Activated CD4-positive, alpha-beta memory T cell treated with anti-CD3 and anti-CD28 coated beads, Interleukin-2, amount 10 ng/mL, durations not matched to agents 7 days and 5 days (primary cell): ENCODE data around the gene DRC7. TPM values are rescaled to one million over a fixed set of nuclear protein-coding genes. Genes with fewer than 3 reads are reported as not detected.
"Not testable (repeated sequence)": the region's sequence is repeated elsewhere in the genome, so short reads cannot be mapped to it uniquely, and the experiment has no call there.

Source experiments
- CTCF ChIA-PET: fragments of 350-600 bp; sonication (Branson Sonifier 250); formaldehyde crosslinking; loops from one replicate; lab custom pipeline; 2021; ENCODE audit warnings: antibody characterized with exemption, inconsistent platforms; lab: Charles Lee
- POLR2A ChIA-PET: fragments of 350-600 bp; sonication (Branson Sonifier 250); formaldehyde crosslinking; loops from one replicate; lab custom pipeline; 2021; ENCODE audit warnings: antibody characterized with exemption; lab: Charles Lee
- DNase-seq: peaks from one replicate; pipeline ENCODE4 v3.0.0-alpha.2; 2020
- H3K27ac Mint-ChIP-seq: one replicate; pipeline ENCODE4 v1.8.0; 2021; ENCODE audit warnings: mild to moderate bottlenecking, mixed read lengths
- H3K27me3 Mint-ChIP-seq: one replicate; pipeline ENCODE4 v1.8.0; 2021; ENCODE audit warnings: mixed read lengths
- H3K36me3 Mint-ChIP-seq: one replicate; pipeline ENCODE4 v1.8.0; 2021; ENCODE audit warnings: low read depth, mixed read lengths
- H3K4me1 Mint-ChIP-seq: one replicate; pipeline ENCODE4 v1.8.0; 2021; ENCODE audit warnings: mixed read lengths
- H3K4me3 Mint-ChIP-seq: one replicate; pipeline ENCODE4 v1.8.0; 2021; ENCODE audit warnings: mild to moderate bottlenecking, mixed read lengths
- H3K9me3 Mint-ChIP-seq: one replicate; pipeline ENCODE4 v1.8.0; 2021; ENCODE audit warnings: mixed read lengths
- total RNA-seq, 2 experiments: library from RNA; stranded (reverse); gene quantifications; one replicate each; pipeline ENCODE4 v1.2.3, GENCODE V29; 2021

Gene DRC7
- total RNA-seq, 2 experiments from 2014 or later = not detected

DNA sequence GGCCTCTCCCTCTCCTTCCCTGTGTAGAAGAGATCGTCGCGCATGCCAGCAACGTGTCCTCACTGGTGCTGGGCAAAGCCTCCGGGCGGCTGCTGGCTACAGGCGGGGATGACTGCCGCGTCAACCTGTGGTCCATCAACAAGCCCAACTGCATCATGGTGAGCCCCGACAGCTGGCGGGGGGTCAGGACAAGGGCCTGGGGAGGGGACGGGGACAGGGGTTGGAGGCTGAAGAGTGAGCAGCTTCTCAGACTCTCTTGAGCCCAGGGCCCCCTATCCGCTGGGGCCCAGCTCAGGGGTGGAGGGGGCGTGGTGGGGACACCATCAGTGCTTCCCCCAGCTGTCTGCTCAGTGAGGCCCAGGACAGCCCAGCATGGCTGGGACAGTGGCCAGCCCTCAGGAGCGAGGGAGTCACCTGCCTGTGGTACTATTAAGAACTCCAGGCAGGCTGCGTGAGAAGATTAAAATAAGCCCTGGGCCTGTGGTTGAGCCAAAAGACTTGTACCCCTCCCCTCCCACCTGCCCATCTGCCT is 47.1 kb downstream of the DRC7 start:
- Mint-ChIP-seq H3K36me3 (peaks cover 5% of the 10 kb centered on the region), H3K27me3 (no peaks in the 10 kb centered on the region), H3K27ac (no peak overlapping the region), H3K4me3 (no peak overlapping the region), H3K4me1 (peaks cover 13% of the 10 kb centered on the region), H3K9me3 (no peaks in the 10 kb centered on the region)
- CTCF ChIA-PET = interaction anchor here (1.6 kb wide), 1 partner anchor 15 kb away, joined by 6 read pairs; no protein-coding TSS in a partner anchor
- POLR2A ChIA-PET = interaction anchor here (1.2 kb wide), 1 partner anchor 10 kb away, joined by 3 read pairs; no protein-coding TSS in a partner anchor
- DNase-seq = no peak

DNA sequence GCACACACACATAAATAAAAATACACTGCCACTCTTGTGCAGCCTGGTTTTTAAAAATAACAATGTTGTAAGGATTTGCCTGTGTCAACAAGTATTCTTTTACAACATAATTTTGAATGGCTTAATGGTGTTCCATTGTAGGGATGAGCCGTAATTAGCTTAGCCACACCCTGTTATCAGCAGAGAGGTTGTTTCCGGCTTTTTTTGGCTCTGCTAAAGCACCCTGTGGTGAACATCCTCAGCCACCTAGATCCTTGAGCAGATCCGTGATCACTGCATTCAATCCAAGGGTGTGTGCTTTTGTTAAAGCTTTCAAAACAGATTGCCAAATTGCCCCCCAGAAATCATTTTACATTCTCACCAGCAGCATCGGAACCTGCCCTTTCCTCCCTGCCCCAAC is 47.9 kb downstream of the DRC7 start:
- ChIA-PET CTCF (no interaction called here), POLR2A (interaction anchor here (1.2 kb wide), 1 partner anchor 11 kb away, joined by 3 read pairs; no protein-coding TSS in a partner anchor)
- Mint-ChIP-seq H3K4me3 (no peak overlapping the region), H3K4me1 (peaks cover 5% of the 10 kb centered on the region), H3K27ac (no peak overlapping the region), H3K9me3 (no peaks in the 10 kb centered on the region), H3K27me3 (no peaks in the 10 kb centered on the region), H3K36me3 (no peaks in the 10 kb centered on the region)
- no peak for DNase-seq

DNA sequence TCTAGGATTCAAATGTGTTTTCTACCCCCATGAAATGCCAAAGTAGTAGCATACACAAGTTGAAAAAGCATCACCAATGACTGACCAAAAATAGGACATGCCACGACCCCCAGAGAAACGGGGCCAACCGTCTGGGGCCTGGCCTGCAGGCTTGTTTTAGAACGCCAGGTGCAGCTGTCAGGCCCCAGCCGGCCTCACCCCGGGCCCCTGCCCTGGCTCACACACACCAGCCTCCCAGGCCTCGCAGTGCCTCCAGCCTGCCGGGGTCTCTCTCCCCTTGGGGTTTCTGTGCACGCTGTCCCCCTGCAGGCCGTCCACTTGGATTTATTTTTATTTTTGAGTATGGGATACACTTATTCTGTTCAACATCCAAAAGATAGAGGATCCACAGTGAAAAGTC is 48.9 kb downstream of the DRC7 start:
- no peaks in the 10 kb centered on the region for H3K36me3 Mint-ChIP-seq
- DNase-seq = no peak
- H3K9me3 Mint-ChIP-seq = no peaks in the 10 kb centered on the region
- H3K4me1 Mint-ChIP-seq = no peaks in the 10 kb centered on the region
- ChIA-PET CTCF (no interaction called here), POLR2A (no interaction called here)
- no peaks in the 10 kb centered on the region for H3K27me3 Mint-ChIP-seq
- H3K27ac Mint-ChIP-seq = no peak overlapping the region
- no peak overlapping the region for H3K4me3 Mint-ChIP-seq

DNA sequence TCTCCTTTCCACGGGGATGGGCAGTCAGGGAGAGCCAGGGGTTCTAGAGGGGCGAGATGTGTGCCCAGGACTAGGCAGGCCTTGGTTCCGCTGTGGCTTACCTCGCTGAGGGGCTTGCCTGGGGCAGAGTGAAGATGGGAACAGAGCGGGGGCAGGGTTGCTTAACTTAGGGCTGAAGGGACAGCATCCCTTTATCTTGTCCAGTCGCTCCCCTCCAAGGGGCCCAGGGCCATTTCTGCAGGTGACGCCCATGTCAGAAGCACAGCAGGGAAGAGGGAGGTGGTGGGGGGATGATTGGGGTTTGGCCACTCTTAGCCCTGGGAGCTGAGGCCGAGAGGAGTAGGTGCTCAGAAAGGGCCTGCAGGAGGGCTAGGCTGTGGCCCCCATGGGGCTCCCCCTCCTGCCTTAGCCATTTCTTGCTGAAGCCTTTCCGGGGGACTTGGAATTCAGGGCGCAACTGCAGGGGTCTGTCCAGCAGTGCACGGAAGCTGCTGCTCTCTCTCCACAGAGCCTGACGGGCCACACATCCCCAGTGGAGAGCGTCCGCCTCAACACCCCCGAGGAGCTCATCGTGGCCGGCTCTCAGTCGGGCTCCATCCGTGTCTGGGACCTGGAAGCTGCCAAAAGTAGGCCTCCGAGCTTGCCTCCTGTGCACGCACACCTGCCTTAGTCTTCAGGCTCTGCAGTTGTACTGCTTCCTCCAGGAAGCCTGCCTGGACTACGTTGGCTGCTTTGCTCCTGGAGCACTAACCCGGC is 49.5 kb downstream of the DRC7 start:
- no peak overlapping the region for H3K27ac Mint-ChIP-seq
- no peaks in the 10 kb centered on the region for H3K9me3 Mint-ChIP-seq
- CTCF ChIA-PET = interaction anchor here (1.0 kb wide), 1 partner anchor 13 kb away, joined by 4 read pairs; no protein-coding TSS in a partner anchor
- H3K4me3 Mint-ChIP-seq = no peak overlapping the region
- no peaks in the 10 kb centered on the region for H3K27me3 Mint-ChIP-seq
- no peaks in the 10 kb centered on the region for H3K4me1 Mint-ChIP-seq
- POLR2A ChIA-PET = no interaction called here
- H3K36me3 Mint-ChIP-seq = no peaks in the 10 kb centered on the region
- no peak for DNase-seq

DNA sequence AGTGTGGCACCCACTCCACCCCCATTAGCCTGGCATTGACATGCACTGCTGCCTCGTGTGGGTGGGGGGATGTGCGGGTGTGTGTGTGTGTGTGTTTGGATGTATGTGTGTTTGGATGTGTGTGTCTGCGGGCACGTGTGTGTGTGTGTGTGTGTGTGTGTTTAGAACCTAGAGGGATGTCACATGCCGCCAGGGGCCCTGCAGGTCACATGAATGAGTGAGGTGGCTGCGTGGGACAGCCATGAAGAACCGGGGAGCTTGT is 50.0 kb downstream of the DRC7 start:
- H3K27ac Mint-ChIP-seq = no peak overlapping the region
- no peaks in the 10 kb centered on the region for H3K4me1 Mint-ChIP-seq
- DNase-seq = no peak
- no peaks in the 10 kb centered on the region for H3K9me3 Mint-ChIP-seq
- CTCF ChIA-PET = interaction anchor here (1.0 kb wide), 1 partner anchor 13 kb away, joined by 4 read pairs; no protein-coding TSS in a partner anchor
- H3K4me3 Mint-ChIP-seq = no peak overlapping the region
- POLR2A ChIA-PET = no interaction called here
- H3K36me3 Mint-ChIP-seq = no peaks in the 10 kb centered on the region
- no peaks in the 10 kb centered on the region for H3K27me3 Mint-ChIP-seq

DNA sequence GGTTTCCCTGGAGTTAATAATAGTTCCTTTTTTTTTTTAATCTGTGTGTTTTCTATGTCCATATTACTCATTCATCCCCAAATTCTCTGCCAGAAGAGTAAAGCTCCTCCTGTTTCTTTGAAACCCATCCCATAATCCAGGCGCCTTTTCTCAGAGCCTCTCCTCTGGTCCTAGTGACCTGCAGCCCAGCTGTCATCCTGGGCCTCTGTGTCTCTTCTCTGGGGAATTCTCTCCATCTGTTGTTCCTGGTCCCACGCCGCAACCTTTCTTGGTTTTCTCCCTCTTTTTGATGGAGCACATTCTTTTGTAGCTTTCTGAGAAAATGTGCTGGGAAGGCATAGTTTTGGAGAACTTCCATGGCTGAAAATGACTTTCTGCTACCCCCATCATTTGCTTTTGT is 51.2 kb downstream of the DRC7 start:
- POLR2A ChIA-PET = no interaction called here
- CTCF ChIA-PET = interaction anchor here (1.5 kb wide), 1 partner anchor 10 kb away, joined by 3 read pairs; no protein-coding TSS in a partner anchor
- no peak overlapping the region for H3K27ac Mint-ChIP-seq

DNA sequence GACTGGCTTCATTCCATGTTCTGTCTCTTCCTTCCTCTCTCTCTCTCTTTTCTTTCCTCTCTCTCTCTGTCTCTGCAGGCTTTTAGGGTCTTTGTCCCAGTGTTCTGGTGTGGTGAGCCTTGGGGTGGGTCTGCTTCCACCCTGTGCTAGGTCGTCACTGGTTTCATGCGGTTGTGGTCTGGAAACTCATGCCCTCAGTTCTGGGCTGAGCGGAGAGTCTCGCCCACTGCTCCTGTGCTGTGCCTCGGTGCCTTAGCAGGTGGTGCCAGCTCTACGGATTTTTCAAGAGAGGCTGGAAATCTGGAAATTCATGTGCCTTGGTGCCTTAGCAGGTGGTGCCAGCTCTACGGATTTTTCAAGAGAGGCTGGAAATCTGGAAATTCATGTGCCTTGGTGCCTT is 51.7 kb downstream of the DRC7 start:
- CTCF ChIA-PET = interaction anchor here (1.5 kb wide), 1 partner anchor 10 kb away, joined by 3 read pairs; no protein-coding TSS in a partner anchor
- H3K9me3 Mint-ChIP-seq, H3K27ac Mint-ChIP-seq, H3K27me3 Mint-ChIP-seq, H3K36me3 Mint-ChIP-seq, POLR2A ChIA-PET, H3K4me3 Mint-ChIP-seq, DNase-seq, H3K4me1 Mint-ChIP-seq: not testable (repeated sequence)

More for the DNA sequence above, 51.2 kb downstream of the DRC7 start:
- H3K36me3 Mint-ChIP-seq = no peaks in the 10 kb centered on the region
- no peaks in the 10 kb centered on the region for H3K9me3 Mint-ChIP-seq
- no peak overlapping the region for H3K4me3 Mint-ChIP-seq
- H3K27me3 Mint-ChIP-seq = no peaks in the 10 kb centered on the region
- DNase-seq = no peak
- H3K4me1 Mint-ChIP-seq = peaks cover 2% of the 10 kb centered on the region

DNA sequence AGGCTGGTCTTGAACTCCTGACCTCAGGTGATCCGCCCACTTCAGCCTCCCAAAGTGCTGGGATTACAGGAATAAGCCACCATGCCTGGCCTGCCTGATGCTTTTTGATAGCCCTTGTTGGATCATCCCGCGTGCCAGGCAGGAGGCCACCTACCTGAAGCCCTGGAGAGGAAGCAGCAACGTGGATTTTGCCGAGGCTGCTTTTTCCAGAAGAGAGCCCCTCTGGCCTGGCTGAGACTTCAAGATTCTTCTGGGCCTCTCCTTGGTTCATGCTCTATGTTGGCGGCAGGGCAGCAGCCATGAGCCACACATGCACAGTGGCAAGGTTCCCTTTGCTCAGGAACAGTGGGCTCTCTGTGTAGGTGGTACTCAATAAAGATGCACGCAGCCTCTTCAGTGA is 52.5 kb downstream of the DRC7 start:
- no peak overlapping the region for H3K4me3 Mint-ChIP-seq
- H3K27ac Mint-ChIP-seq = no peak overlapping the region
- POLR2A ChIA-PET = no interaction called here
- no peak for DNase-seq
- CTCF ChIA-PET = interaction anchor here (1.5 to 2.0 kb wide), 2 partner anchors 9 to 171 kb away, joined by 3 to 6 read pairs; no protein-coding TSS in a partner anchor
- H3K36me3 Mint-ChIP-seq = no peaks in the 10 kb centered on the region
- H3K9me3 Mint-ChIP-seq = no peaks in the 10 kb centered on the region
- no peaks in the 10 kb centered on the region for H3K27me3 Mint-ChIP-seq
- peaks cover 2% of the 10 kb centered on the region for H3K4me1 Mint-ChIP-seq

DNA sequence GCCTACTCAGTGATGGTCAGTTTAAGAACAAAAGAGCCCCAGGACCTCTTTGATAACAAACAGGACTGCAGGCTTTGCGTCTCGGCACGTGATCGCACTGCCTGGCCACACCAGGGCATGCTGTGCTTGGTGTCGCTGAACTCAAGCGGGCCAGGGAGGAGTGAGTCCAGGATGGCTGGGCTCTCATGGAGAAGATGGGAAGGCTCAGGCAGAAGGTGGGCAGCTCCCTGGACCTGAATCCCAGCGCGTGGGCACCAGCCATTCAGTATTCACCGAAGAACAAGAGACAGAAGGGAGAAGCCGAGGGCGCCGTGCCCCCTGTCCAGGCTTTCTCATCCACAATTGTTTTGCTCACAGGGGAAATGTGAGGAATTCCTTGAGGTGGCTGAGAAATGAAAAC is 52.9 kb downstream of the DRC7 start:
- no peaks in the 10 kb centered on the region for H3K36me3 Mint-ChIP-seq
- H3K27ac Mint-ChIP-seq = no peak overlapping the region
- no peaks in the 10 kb centered on the region for H3K9me3 Mint-ChIP-seq
- ChIA-PET CTCF (interaction anchor here (1.5 to 2.0 kb wide), 3 partner anchors 9 to 171 kb away, joined by 3 to 6 read pairs (median 3); no protein-coding TSS in a partner anchor), POLR2A (no interaction called here)
- no peaks in the 10 kb centered on the region for H3K27me3 Mint-ChIP-seq
- no peak for DNase-seq
- H3K4me1 Mint-ChIP-seq = peaks cover 2% of the 10 kb centered on the region
- H3K4me3 Mint-ChIP-seq = no peak overlapping the region

DNA sequence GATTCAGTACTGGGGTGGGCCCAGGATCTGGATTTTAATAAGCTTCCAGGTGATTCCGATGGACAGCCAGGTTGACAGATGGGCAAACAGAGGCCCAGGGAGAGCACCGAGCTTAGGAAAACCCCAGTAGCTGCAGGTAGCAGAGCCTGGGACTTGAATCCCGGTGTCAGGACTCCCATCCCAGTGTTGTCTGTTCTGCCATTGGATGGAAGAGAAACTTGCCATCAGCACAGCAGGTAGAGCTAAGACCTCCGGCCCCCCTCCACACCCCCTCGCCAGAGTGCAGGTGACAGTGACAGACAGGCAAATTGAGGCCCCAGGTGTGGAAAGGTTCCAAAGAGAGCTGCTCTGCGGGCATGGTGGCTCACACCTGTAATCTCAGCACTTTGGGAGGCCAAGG is 53.4 kb downstream of the DRC7 start:
- Mint-ChIP-seq H3K4me1 (peaks cover 2% of the 10 kb centered on the region), H3K27me3 (no peaks in the 10 kb centered on the region), H3K36me3 (no peaks in the 10 kb centered on the region), H3K9me3 (no peaks in the 10 kb centered on the region), H3K27ac (no peak overlapping the region), H3K4me3 (no peak overlapping the region)
- POLR2A ChIA-PET = no interaction called here
- CTCF ChIA-PET = interaction anchor here (1.5 to 2.0 kb wide), 2 partner anchors 11 to 172 kb away, joined by 3 to 6 read pairs; no protein-coding TSS in a partner anchor
- no peak for DNase-seq

DNA sequence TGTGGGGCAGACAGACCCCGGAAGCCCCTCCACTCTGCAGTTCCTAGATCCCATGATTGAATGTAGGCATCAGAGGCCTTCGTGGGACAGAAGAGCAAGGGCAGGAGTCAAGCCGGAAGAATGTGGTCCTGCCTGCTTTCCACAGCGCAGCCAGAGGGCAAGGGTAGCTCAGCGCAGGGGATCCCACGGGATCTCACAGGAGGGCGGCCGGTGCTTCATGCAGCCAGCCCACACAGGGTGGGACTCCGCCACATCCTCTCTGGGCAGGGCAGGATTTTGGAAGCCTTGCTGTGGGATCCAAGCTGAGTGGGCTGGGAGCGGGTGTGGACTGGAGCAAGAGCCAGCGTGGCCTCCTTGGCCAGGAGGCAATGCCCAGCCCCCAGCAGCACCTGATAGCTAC is 54.0 kb downstream of the DRC7 start:
- H3K9me3 Mint-ChIP-seq = no peaks in the 10 kb centered on the region
- no peak overlapping the region for H3K27ac Mint-ChIP-seq
- POLR2A ChIA-PET = interaction anchor here (0.6 kb wide), 1 partner anchor 27 kb away, joined by 4 read pairs; no protein-coding TSS in a partner anchor
- H3K4me1 Mint-ChIP-seq = peaks cover 2% of the 10 kb centered on the region
- H3K36me3 Mint-ChIP-seq = no peaks in the 10 kb centered on the region
- H3K4me3 Mint-ChIP-seq = no peak overlapping the region
- no peak for DNase-seq
- no peaks in the 10 kb centered on the region for H3K27me3 Mint-ChIP-seq
- CTCF ChIA-PET = interaction anchor here (1.5 to 2.0 kb wide), 2 partner anchors 12 to 172 kb away, joined by 3 to 6 read pairs; no protein-coding TSS in a partner anchor

DNA sequence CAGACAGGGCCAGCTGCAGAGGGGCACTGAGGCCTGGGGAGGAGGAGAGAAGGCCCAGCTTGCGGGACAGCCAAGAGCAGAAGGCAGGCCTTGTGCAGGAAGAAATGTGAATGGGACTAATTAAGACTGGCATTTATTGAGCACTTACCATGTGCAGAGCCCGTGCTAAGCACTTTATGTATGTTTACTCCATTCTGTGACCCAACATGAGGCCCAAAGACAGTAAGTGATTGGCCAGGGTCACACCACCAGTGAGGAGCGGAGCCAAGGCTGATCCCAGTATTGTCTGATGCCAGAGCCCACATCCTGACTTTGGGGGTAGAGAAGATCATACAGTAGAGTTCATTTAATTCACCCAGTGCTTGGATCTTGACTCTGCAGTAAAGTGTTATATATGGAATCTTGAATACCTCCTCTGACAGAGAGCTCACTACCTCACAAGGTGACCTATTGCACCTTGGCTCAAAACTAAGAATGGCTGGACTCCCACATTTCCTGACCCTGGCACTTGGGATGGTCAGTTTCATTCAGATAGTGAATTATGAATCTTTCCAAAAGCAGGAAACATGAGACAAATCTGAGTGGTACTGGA is 54.6 kb downstream of the DRC7 start:
- no peak for DNase-seq
- no peaks in the 10 kb centered on the region for H3K36me3 Mint-ChIP-seq
- H3K27ac Mint-ChIP-seq = no peak overlapping the region
- no peak overlapping the region for H3K4me3 Mint-ChIP-seq
- ChIA-PET CTCF (interaction anchor here (1.5 to 2.0 kb wide), 2 partner anchors 12 to 173 kb away, joined by 3 to 6 read pairs; no protein-coding TSS in a partner anchor), POLR2A (no interaction called here)
- no peaks in the 10 kb centered on the region for H3K9me3 Mint-ChIP-seq
- no peaks in the 10 kb centered on the region for H3K27me3 Mint-ChIP-seq
- H3K4me1 Mint-ChIP-seq = peaks cover 2% of the 10 kb centered on the region

DNA sequence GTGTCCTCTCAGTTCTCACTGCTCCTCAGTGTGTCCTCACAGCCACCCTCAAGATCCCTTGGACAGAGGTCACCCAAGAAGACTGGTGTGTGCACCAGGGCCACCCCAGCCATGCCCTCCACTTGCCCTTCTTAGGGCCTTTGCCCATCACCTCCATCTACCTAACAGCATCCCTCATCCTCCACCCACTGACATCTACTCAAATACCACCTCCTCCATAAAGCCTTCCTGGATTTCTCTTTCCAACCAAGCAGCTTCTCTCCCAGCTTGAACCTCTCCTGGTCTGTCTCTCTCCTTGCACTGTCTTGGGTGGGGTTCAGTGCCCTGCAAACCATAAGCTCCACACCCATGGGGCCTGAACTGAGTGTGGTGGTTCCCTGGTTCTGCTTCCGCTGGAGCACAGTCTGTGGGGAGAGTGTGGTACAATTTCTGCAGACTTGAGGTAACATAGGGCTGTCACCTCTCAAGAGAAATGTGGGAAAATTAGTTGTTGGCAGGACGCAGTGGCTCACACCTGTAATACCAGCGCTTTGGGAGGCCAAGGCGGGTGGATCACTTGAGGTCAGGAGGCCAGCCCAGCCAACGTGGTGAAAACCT is 55.3 kb downstream of the DRC7 start:
- Mint-ChIP-seq H3K4me3 (no peak overlapping the region), H3K4me1 (peaks cover 2% of the 10 kb centered on the region), H3K27me3 (no peaks in the 10 kb centered on the region), H3K9me3 (no peaks in the 10 kb centered on the region), H3K27ac (no peak overlapping the region), H3K36me3 (no peaks in the 10 kb centered on the region)
- CTCF ChIA-PET = no interaction called here
- DNase-seq = no peak
- POLR2A ChIA-PET = no interaction called here
